ENCODE measurements around the gene TMEM39A.

The TMEM39A gene

DNA sequence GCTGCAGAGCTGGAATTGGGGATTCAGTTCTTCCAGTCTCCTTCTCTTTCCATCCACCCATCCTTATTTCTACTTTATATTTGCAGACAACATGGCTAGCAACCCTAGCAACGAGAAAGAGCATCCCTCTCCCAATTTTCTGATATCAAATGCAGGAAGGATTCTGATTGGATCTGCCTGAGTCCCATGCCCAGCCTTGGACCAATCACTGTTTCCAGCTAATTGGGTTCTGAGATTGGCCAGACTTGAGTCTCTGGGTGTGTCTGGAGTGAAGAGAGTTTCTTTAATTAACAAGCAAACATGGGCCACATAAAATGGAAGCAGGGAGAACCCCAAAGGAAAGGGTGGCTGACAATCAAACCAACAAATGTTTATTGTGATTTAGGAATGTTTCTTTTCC lies 60.6 kb downstream of the TMEM39A start:
- no peaks in the 10 kb centered on the region for H3K36me3 ChIP-seq (ENCODE audit: insufficient read depth, low read length)
- no peak overlapping the region for H2AFZ ChIP-seq (ENCODE audit: low read depth, low read length)
- H3K4me1 ChIP-seq (ENCODE audit: insufficient read depth, low read length) = peaks cover 11% of the 10 kb centered on the region
- H3K27me3 ChIP-seq (ENCODE audit: insufficient read depth, low read length) = no peaks in the 10 kb centered on the region
- no peak overlapping the region for H3K4me3 ChIP-seq (ENCODE audit: low read length)
- no peaks in the 10 kb centered on the region for H3K9me3 ChIP-seq (ENCODE audit: low read length)

DNA sequence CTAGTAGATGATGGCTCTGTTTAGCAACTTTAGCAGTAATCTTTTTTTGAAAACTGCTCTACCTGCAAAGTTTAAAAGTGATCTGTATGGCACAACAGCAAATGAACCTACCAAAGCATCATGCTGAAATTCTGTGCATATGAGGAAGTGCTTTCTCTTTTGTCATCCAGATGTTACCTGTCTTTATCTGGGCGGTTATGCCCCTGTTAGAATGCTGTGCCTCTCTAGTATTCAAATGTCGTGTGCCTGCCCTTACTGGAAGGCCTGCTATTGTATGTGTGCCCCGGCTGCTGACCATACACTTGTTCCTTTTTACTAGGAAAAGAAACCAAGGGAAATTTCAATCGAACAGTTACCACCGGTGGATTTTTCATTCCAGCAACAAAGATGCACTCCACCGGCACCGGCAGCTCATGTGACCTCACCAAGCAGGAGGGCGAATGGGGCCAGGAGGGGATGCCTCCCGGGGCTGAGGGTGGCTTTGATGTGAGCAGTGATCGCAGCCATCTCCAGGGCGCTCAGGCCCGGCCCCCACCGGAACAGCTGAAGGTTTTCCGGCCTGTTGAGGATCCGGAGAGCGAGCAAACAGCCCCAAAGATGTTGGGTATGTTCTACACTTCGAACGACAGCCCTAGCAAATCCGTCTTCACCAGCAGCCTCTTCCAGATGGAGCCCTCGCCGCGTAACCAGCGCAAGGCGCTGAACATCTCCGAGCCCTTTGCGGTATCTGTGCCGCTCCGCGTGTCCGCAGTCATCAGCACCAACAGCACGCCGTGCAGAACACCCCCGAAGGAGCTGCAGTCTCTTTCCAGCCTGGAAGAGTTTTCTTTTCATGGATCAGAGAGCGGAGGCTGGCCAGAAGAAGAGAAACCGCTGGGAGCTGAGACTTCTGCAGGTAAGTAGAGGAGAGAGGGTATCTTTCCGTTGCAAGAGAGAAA lies 61.6 kb downstream of the TMEM39A start:
- Histone ChIP-seq H3K4me3 (ENCODE audit: low read length) (no peak overlapping the region), H3K4me1 (ENCODE audit: insufficient read depth, low read length) (peaks cover 11% of the 10 kb centered on the region), H3K36me3 (ENCODE audit: insufficient read depth, low read length) (no peaks in the 10 kb centered on the region), H3K9me3 (ENCODE audit: low read length) (no peaks in the 10 kb centered on the region), H3K27me3 (ENCODE audit: insufficient read depth, low read length) (no peaks in the 10 kb centered on the region), H2AFZ (ENCODE audit: low read depth, low read length) (no peak overlapping the region)

DNA sequence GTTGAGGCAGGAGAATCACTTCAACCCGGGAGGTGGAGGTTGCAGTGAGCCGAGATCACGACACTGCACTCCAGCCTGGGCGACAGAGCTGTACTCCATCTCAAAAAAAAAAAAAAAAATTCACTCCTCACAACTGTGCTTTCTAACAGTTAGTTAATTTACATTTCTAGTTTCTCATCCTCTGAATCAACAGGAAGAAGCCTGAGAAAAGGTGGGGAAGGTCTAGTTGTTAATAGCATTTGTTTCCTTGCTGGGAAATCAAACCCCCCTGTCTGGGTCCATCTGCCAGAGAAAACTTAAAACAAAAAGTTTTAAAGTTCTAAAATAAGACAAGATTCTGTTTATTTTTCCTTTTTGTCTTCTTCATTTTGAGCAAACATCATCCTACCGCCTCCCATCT lies 62.3 kb downstream of the TMEM39A start:
- H3K4me1 ChIP-seq (ENCODE audit: insufficient read depth, low read length) = peaks cover 11% of the 10 kb centered on the region
- no peak overlapping the region for H2AFZ ChIP-seq (ENCODE audit: low read depth, low read length)
- H3K4me3 ChIP-seq (ENCODE audit: low read length) = no peak overlapping the region
- no peaks in the 10 kb centered on the region for H3K9me3 ChIP-seq (ENCODE audit: low read length)
- H3K36me3 ChIP-seq (ENCODE audit: insufficient read depth, low read length) = no peaks in the 10 kb centered on the region
- no peaks in the 10 kb centered on the region for H3K27me3 ChIP-seq (ENCODE audit: insufficient read depth, low read length)

DNA sequence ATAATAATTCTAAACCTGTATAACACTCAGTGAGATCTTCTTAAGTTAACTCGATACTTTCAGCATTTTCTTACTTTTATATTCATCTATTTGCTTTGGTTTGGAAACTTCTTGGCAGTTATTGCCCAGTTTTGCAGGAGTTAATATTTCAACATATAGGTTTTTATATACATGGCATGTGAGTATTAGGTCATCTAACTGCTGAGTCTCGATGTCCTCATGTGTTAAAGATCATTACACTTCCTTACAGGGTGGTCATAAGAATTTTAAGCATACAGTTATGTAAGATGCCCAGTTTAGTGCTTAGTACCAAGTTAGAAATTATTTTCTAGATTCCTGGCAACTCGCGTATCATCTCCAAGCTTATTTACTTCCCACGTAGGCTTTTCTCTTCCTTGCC lies 62.9 kb downstream of the TMEM39A start:
- peaks cover 11% of the 10 kb centered on the region for H3K4me1 ChIP-seq (ENCODE audit: insufficient read depth, low read length)
- no peak overlapping the region for H2AFZ ChIP-seq (ENCODE audit: low read depth, low read length)
- no peak overlapping the region for H3K4me3 ChIP-seq (ENCODE audit: low read length)
- no peaks in the 10 kb centered on the region for H3K27me3 ChIP-seq (ENCODE audit: insufficient read depth, low read length)
- no peaks in the 10 kb centered on the region for H3K36me3 ChIP-seq (ENCODE audit: insufficient read depth, low read length)
- H3K9me3 ChIP-seq (ENCODE audit: low read length) = no peaks in the 10 kb centered on the region

DNA sequence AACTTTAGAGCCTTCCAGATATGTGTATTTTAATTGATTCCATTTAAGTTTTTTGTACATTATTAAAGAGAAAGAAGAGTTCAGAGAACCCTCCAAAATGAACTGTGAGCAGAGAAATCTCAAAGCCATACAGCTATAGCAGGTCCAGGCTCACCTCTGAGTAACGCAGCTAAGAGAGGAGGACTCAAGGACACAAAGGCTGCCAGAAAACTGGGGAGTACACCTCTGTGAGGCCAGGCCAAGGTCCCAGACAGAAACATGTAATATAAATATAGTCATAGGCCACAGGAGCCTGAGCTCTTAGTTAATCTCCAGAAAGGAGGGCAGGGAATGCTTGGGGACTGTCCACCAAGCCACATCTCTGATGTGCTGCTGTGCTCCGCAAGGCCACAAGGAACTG lies 66.5 kb downstream of the TMEM39A start:
- H3K4me1 ChIP-seq (ENCODE audit: insufficient read depth, low read length) = peaks cover 8% of the 10 kb centered on the region
- no peaks in the 10 kb centered on the region for H3K9me3 ChIP-seq (ENCODE audit: low read length)
- H3K4me3 ChIP-seq (ENCODE audit: low read length) = no peak overlapping the region
- H3K36me3 ChIP-seq (ENCODE audit: insufficient read depth, low read length) = no peaks in the 10 kb centered on the region
- H2AFZ ChIP-seq (ENCODE audit: low read depth, low read length) = no peak overlapping the region
- H3K27me3 ChIP-seq (ENCODE audit: insufficient read depth, low read length) = no peaks in the 10 kb centered on the region

DNA sequence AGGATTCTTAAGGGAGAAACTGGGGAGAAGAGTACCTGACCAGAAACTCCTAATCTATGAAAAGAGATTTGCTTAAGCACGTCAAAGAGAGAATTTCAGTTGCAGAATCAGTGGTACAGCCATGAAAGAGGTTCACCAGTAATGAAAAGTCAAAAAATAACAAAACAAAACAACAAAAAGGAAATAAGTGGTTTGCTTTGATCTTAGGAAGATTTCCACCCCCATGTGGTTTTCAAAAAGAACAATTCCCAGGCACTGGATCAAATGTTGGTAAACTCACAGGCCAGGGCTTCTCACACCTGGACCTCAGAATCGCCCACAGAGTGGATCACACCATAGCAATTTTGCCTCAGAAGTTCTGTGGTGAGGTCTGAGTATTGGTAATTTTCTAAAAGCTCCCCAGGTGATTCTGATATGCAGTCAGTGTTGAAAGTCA lies 67.5 kb downstream of the TMEM39A start:
- H2AFZ ChIP-seq (ENCODE audit: low read depth, low read length) = no peak overlapping the region
- no peak overlapping the region for H3K4me3 ChIP-seq (ENCODE audit: low read length)
- H3K9me3 ChIP-seq (ENCODE audit: low read length) = no peaks in the 10 kb centered on the region
- no peaks in the 10 kb centered on the region for H3K4me1 ChIP-seq (ENCODE audit: insufficient read depth, low read length)
- no peaks in the 10 kb centered on the region for H3K36me3 ChIP-seq (ENCODE audit: insufficient read depth, low read length)
- no peaks in the 10 kb centered on the region for H3K27me3 ChIP-seq (ENCODE audit: insufficient read depth, low read length)

DNA sequence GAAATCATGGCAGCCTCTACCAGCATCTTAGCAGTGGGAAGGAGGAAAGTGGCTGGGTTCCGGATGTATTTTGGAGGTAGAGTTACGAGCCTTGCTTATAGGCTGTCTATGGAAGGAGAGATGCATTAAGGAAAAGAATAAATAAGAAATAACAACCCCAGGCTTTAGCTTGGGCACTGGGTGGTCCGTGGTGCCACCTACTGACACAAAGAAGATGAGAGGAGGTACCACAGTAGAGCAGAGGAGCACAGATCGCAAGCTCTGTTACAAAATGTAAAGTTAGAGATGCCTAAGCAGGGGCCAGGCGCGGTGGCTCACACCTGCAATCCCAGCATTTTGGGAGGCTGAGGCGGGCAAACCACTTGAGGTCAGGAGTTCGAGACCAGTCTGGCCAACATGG lies 74.8 kb downstream of the TMEM39A start:
- no peak overlapping the region for H2AFZ ChIP-seq (ENCODE audit: low read depth, low read length)
- H3K4me3 ChIP-seq (ENCODE audit: low read length) = no peak overlapping the region
- no peaks in the 10 kb centered on the region for H3K27me3 ChIP-seq (ENCODE audit: insufficient read depth, low read length)
- no peaks in the 10 kb centered on the region for H3K36me3 ChIP-seq (ENCODE audit: insufficient read depth, low read length)
- H3K9me3 ChIP-seq (ENCODE audit: low read length) = no peaks in the 10 kb centered on the region
- H3K4me1 ChIP-seq (ENCODE audit: insufficient read depth, low read length) = no peaks in the 10 kb centered on the region

DNA sequence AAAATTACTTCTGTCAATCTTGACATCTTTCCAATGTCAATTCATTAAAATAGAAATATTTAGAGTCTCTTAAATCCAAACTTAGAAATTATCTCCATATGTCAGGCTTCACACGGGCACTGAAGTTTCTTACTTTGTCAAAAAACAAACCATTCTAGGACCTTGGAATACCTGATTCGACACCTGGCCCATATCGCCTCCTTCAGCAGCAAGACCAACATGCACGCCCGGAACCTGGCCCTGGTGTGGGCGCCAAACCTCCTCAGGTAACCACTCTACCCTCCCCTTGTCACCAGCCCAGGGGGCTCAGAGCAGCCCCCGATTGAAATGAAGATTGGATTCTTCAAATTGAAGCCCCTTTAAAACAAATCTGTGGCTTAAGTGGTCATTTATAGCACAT lies 81.3 kb downstream of the TMEM39A start:
- Histone ChIP-seq H3K27me3 (ENCODE audit: insufficient read depth, low read length) (no peaks in the 10 kb centered on the region), H3K36me3 (ENCODE audit: insufficient read depth, low read length) (no peaks in the 10 kb centered on the region), H3K4me1 (ENCODE audit: insufficient read depth, low read length) (no peaks in the 10 kb centered on the region), H3K4me3 (ENCODE audit: low read length) (no peak overlapping the region), H3K9me3 (ENCODE audit: low read length) (no peaks in the 10 kb centered on the region), H2AFZ (ENCODE audit: low read depth, low read length) (no peak overlapping the region)

DNA sequence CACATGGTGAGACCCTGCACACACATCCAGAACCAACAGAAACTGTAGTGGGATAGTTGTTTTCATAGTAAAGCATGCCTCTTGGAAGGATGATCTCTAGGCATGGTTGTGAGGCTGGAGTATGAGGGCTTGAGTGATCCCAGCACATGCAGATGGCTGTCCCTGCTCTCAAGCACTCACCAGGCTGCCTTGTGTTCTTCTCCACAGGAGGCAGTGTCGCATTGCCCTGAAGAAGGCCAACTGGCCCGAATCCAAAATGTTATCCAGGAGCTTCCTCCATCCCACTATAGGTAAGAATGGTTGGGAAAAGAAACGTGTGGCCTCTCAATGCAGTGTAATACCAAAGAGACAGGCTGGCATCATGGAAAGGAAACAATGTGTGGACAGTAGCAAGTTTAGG lies 82.7 kb downstream of the TMEM39A start:
- no peaks in the 10 kb centered on the region for H3K9me3 ChIP-seq (ENCODE audit: low read length)
- H3K36me3 ChIP-seq (ENCODE audit: insufficient read depth, low read length) = no peaks in the 10 kb centered on the region
- no peaks in the 10 kb centered on the region for H3K4me1 ChIP-seq (ENCODE audit: insufficient read depth, low read length)
- H3K4me3 ChIP-seq (ENCODE audit: low read length) = no peak overlapping the region
- no peaks in the 10 kb centered on the region for H3K27me3 ChIP-seq (ENCODE audit: insufficient read depth, low read length)
- H2AFZ ChIP-seq (ENCODE audit: low read depth, low read length) = no peak overlapping the region
